ENCODE measurements around the gene SPA17.
A peak's percentile ranks its signal among the peaks of the same experiment; 100 is the strongest.

SPA17 gene

GRCh38 chr11:124738713-124739478 lies 65.2 kb downstream of the SPA17 start:
- no peaks in the 10 kb centered on the region for H3K36me3 ChIP-seq (ENCODE audit: insufficient read depth)
- peak overlapping the region; percentile 90 for H2AFZ ChIP-seq (ENCODE audit: low read depth)
- H3K9ac ChIP-seq, result no peak overlapping the region
- no peak overlapping the region for H3K4me3 ChIP-seq (IDR thresholded peaks at IDR 0.05; ENCODE audit: insufficient read depth, low read depth, low read length)
- peak overlapping the region; percentile 63 for H3K4me2 ChIP-seq
- H4K20me1 ChIP-seq (ENCODE audit: insufficient read depth), result no peaks in the 10 kb centered on the region
- H3K27ac ChIP-seq, result no peak overlapping the region
- H3K4me1 ChIP-seq (ENCODE audit: low read depth, poor library complexity, severe bottlenecking), result no peaks in the 10 kb centered on the region
- H3K79me2 ChIP-seq (ENCODE audit: insufficient read depth, low read depth), result no peaks in the 10 kb centered on the region
- no peak for TF ChIP-seq CTCF (conservative IDR thresholded peaks at IDR 0.05; ENCODE audit: low read depth, low read length)
- no peaks in the 10 kb centered on the region for H3K27me3 ChIP-seq (ENCODE audit: insufficient read depth, low read depth)

- Histone ChIP-seq H4K20me1 (ENCODE audit: insufficient read depth) (no peaks in the 10 kb centered on the region), H3K4me2 (peak within 1 kb of the TSS; percentile 63), H3K36me3 (ENCODE audit: insufficient read depth) (no peaks in the 10 kb centered on the region), H3K79me2 (ENCODE audit: insufficient read depth, low read depth) (no peaks in the 10 kb centered on the region), H3K4me3 (IDR thresholded peaks at IDR 0.05; ENCODE audit: insufficient read depth, low read depth, low read length) (no peak within 1 kb of the TSS), H3K27me3 (ENCODE audit: insufficient read depth, low read depth) (no peaks in the 10 kb centered on the region), H3K9ac (no peak within 1 kb of the TSS), H3K4me1 (ENCODE audit: low read depth, poor library complexity, severe bottlenecking) (no peaks in the 10 kb centered on the region), H2AFZ (ENCODE audit: low read depth) (peak within 1 kb of the TSS; percentile 90), H3K27ac (no peak within 1 kb of the TSS)
- TF ChIP-seq CTCF (conservative IDR thresholded peaks at IDR 0.05; ENCODE audit: low read depth, low read length), result no peak
These were observed 66.0 kb downstream of the SPA17 start, which contains the start of gene NRGN for GRCh38 chr11:124739479-124740276. NRGN (plus strand) TSS chr11:124739942; CDS start chr11:124740085, 143 bp downstream.

- Histone ChIP-seq H3K79me2 (ENCODE audit: insufficient read depth, low read depth) (no peaks in the 10 kb centered on the region), H3K9ac (no peak overlapping the region), H3K27ac (no peak overlapping the region), H2AFZ (ENCODE audit: low read depth) (peak overlapping the region; percentile 66), H3K36me3 (ENCODE audit: insufficient read depth) (no peaks in the 10 kb centered on the region), H3K27me3 (ENCODE audit: insufficient read depth, low read depth) (no peaks in the 10 kb centered on the region), H3K4me1 (ENCODE audit: low read depth, poor library complexity, severe bottlenecking) (no peaks in the 10 kb centered on the region), H4K20me1 (ENCODE audit: insufficient read depth) (no peaks in the 10 kb centered on the region), H3K4me3 (IDR thresholded peaks at IDR 0.05; ENCODE audit: insufficient read depth, low read depth, low read length) (no peak overlapping the region), H3K4me2 (peak overlapping the region; percentile 57; the same call in 1 of the 2 replicates)
- peak; percentile 51 for TF ChIP-seq CTCF (conservative IDR thresholded peaks at IDR 0.05; ENCODE audit: low read depth, low read length)
These were observed 66.7 kb downstream of the SPA17 start for GRCh38 chr11:124740277-124740882.

- Histone ChIP-seq H3K4me2 (no peak overlapping the region), H3K4me3 (IDR thresholded peaks at IDR 0.05; ENCODE audit: insufficient read depth, low read depth, low read length) (no peak overlapping the region), H3K4me1 (ENCODE audit: low read depth, poor library complexity, severe bottlenecking) (no peaks in the 10 kb centered on the region), H4K20me1 (ENCODE audit: insufficient read depth) (no peaks in the 10 kb centered on the region), H3K27ac (no peak overlapping the region), H2AFZ (ENCODE audit: low read depth) (no peak overlapping the region), H3K27me3 (ENCODE audit: insufficient read depth, low read depth) (no peaks in the 10 kb centered on the region), H3K36me3 (ENCODE audit: insufficient read depth) (no peaks in the 10 kb centered on the region), H3K79me2 (ENCODE audit: insufficient read depth, low read depth) (no peaks in the 10 kb centered on the region), H3K9ac (no peak overlapping the region)
- no peak for TF ChIP-seq CTCF (conservative IDR thresholded peaks at IDR 0.05; ENCODE audit: low read depth, low read length)
These were observed 68.9 kb downstream of the SPA17 start for GRCh38 chr11:124742555-124742954.
